Endodermal cell (in vitro differentiated cells): ENCODE measurements around the gene PTPRT. TPM values are rescaled to one million over a fixed set of nuclear protein-coding genes. Genes with fewer than 3 reads are reported as not detected.

ENCODE experiments used
- DNase-seq: peaks from one replicate; pipeline ENCODE4 v3.0.0-alpha.2; 2017
- H3K27ac ChIP-seq: 2 replicates; pipeline ENCODE4 v1.5.1; 2013; ENCODE audit warnings: mild to moderate bottlenecking, low read depth, low read length, moderate library complexity
- H3K27me3 ChIP-seq: 2 replicates; pipeline ENCODE4 v1.6.1; 2013; ENCODE audit warnings: mild to moderate bottlenecking, low read length, moderate library complexity; ENCODE audit not compliant: insufficient read depth, control insufficient read depth, poor library complexity, severe bottlenecking
- H3K36me3 ChIP-seq: 2 replicates; pipeline ENCODE4 v1.7.0; 2013; ENCODE audit warnings: mild to moderate bottlenecking, low read length, moderate library complexity; ENCODE audit not compliant: control insufficient read depth, insufficient read depth
- H3K4me1 ChIP-seq: one replicate; pipeline ENCODE4 v1.7.0; 2013; ENCODE audit warnings: low read length; ENCODE audit not compliant: control insufficient read depth, insufficient read depth
- H3K4me3 ChIP-seq: 2 replicates; pipeline ENCODE4 v1.5.1; 2013; ENCODE audit warnings: mild to moderate bottlenecking, low read length, moderate library complexity
- H3K9ac ChIP-seq: 2 replicates; pipeline ENCODE4 v1.6.1; 2013; ENCODE audit warnings: mild to moderate bottlenecking, low read length, moderate library complexity; ENCODE audit not compliant: poor library complexity, severe bottlenecking; ENCODE audit errors: extremely low read depth
- H3K9me3 ChIP-seq: 2 replicates; pipeline ENCODE4 v1.6.1; 2013; ENCODE audit warnings: mild to moderate bottlenecking, low read length, moderate library complexity; ENCODE audit not compliant: control insufficient read depth
- H3K27ac Mint-ChIP-seq: 2 replicates; pipeline ENCODE4 v1.8.0; 2020; ENCODE audit warnings: mixed read lengths
- H3K27me3 Mint-ChIP-seq: 2 replicates; pipeline ENCODE4 v1.8.0; 2021; ENCODE audit warnings: mild to moderate bottlenecking, mixed read lengths; ENCODE audit not compliant: insufficient read depth
- H3K36me3 Mint-ChIP-seq: 2 replicates; pipeline ENCODE4 v1.8.0; 2020; ENCODE audit warnings: low read depth, mixed read lengths
- H3K4me1 Mint-ChIP-seq: 2 replicates; pipeline ENCODE4 v1.8.0; 2020; ENCODE audit warnings: mixed read lengths
- H3K4me3 Mint-ChIP-seq: 2 replicates; pipeline ENCODE4 v1.8.0; 2020; ENCODE audit warnings: mild to moderate bottlenecking, moderate library complexity, mixed read lengths
- H3K9me3 Mint-ChIP-seq: 2 replicates; pipeline ENCODE4 v1.8.0; 2020; ENCODE audit warnings: mild to moderate bottlenecking, mixed read lengths
- WGBS, 2 experiments: methylation state at CpG; one replicate each; pipeline versions ENCODE4 v1.1.5 to v1.1.7; 2013; ENCODE audit warnings: missing lambda C conversion rate in 2 of 2, mixed read lengths in 1 of 2; ENCODE audit not compliant: insufficient coverage in 1 of 2, insufficient read length in 1 of 2; 5-methylcytosine and 5-hydroxymethylcytosine counted together
- total RNA-seq, 2 donors: library from RNA; stranded (reverse); fragmentation: NEBNext Ultra II Directional in 1 of 2; extraction: Animal tissue kit (Norgen Biotek cat#: 25700) in 1 of 2; gene quantifications; 2 replicates in 1 of 2; 3 replicates in 1 of 2; pipeline ENCODE4 v1.2.1, GENCODE V29; 2021
- TF ChIP-seq, protein P1 (sequence below): fragments of 200-600 bp; sonication (generic); conservative IDR thresholded peaks from 2 replicates; pipeline ENCODE4 v1.5.0; 2021; ENCODE audit warnings: antibody characterized with exemption, mild to moderate bottlenecking

Gene PTPRT
- total RNA-seq, 2 donors from 2014 or later = 2.3 to 2.7 TPM

DNA sequence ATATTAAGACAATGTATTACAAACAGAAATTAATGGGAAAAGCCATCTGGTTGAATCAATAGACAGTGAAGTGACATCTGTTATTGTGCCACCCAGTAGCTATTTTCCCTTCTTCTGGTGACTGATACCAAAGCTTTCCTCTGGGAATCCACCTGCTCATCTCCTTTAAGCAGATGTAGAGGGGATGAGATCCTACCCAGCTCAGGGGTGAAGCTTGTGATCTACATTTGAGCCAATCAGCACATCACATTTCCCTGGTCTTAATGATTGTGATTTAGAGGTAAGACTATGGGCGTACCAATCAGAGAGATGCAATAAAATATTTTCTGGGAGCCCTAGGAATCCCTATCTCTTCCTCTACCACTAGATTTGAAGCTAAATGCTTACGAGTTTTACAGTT lies 782.9 kb downstream of the PTPRT start:
- Mint-ChIP-seq H3K27me3 (no peaks in the 10 kb centered on the region), H3K27ac (no peak overlapping the region), H3K9me3 (no peaks in the 10 kb centered on the region), H3K4me3 (no peak overlapping the region), H3K4me1 (peaks cover 6% of the 10 kb centered on the region), H3K36me3 (no peaks in the 10 kb centered on the region)
- no peaks in the 10 kb centered on the region for H3K4me1 ChIP-seq
- H3K36me3 ChIP-seq = no peaks in the 10 kb centered on the region
- no peak overlapping the region for H3K27ac ChIP-seq
- H3K9ac ChIP-seq = no peak overlapping the region
- DNase-seq = no peak
- no peak overlapping the region for H3K4me3 ChIP-seq
- 91 to 100% methylated on average over 2 of the region's 2 CpGs for WGBS, 2 experiments
- TF ChIP-seq, protein P1, sequence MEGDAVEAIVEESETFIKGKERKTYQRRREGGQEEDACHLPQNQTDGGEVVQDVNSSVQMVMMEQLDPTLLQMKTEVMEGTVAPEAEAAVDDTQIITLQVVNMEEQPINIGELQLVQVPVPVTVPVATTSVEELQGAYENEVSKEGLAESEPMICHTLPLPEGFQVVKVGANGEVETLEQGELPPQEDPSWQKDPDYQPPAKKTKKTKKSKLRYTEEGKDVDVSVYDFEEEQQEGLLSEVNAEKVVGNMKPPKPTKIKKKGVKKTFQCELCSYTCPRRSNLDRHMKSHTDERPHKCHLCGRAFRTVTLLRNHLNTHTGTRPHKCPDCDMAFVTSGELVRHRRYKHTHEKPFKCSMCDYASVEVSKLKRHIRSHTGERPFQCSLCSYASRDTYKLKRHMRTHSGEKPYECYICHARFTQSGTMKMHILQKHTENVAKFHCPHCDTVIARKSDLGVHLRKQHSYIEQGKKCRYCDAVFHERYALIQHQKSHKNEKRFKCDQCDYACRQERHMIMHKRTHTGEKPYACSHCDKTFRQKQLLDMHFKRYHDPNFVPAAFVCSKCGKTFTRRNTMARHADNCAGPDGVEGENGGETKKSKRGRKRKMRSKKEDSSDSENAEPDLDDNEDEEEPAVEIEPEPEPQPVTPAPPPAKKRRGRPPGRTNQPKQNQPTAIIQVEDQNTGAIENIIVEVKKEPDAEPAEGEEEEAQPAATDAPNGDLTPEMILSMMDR = no peak
- peaks cover 10% of the 10 kb centered on the region for H3K9me3 ChIP-seq
- no peaks in the 10 kb centered on the region for H3K27me3 ChIP-seq

DNA sequence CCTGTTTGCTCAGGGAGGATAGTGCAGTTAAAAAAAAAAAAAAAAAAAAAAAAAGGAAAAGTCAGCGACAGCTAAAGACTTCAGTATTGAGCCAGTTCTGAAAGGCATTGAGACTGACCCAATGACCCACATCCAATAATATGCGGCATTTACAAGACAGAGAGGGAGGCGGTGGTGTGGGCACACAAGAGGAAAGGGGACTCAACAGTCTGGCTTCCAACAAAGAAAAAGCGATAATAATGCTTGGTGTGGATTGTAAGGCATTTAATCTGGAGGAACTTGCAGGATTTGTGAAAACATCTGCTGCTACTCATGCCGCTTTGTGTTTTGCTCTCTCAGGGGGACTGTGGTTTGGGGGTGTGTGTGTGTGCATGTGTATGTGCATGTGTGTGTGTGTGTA lies 787.3 kb downstream of the PTPRT start:
- no peak overlapping the region for H3K9ac ChIP-seq
- peaks cover 7% of the 10 kb centered on the region for H3K9me3 ChIP-seq
- no peak for DNase-seq
- Mint-ChIP-seq H3K4me1 (peaks cover 8% of the 10 kb centered on the region), H3K27ac (no peak overlapping the region), H3K9me3 (no peaks in the 10 kb centered on the region), H3K36me3 (no peaks in the 10 kb centered on the region), H3K27me3 (no peaks in the 10 kb centered on the region), H3K4me3 (no peak overlapping the region)
- no peak overlapping the region for H3K27ac ChIP-seq
- H3K36me3 ChIP-seq = no peaks in the 10 kb centered on the region
- 68 to 77% methylated on average over 3 to 5 of the region's 5 CpGs for WGBS, 2 experiments
- TF ChIP-seq, protein P1 = no peak
- no peaks in the 10 kb centered on the region for H3K27me3 ChIP-seq
- no peak overlapping the region for H3K4me3 ChIP-seq
- no peaks in the 10 kb centered on the region for H3K4me1 ChIP-seq

DNA sequence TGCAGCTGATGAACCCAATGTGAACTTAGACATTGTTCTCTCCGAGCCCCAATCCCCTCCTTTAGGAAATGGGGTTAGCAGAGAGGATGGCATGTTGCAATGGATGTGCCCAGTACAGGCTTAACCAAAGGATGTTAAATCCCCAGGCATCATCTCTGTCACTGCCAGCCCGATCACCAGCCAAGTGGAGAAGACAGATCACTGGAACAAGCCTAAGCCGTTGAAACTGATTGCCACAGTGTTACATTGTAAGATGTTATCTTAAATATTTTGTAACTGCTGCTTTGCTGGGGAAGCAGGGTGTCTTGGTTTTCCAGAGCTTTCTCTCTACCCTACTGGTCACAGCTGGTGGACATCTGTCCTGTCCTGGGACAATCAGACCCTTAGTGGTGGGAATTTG lies 788.1 kb downstream of the PTPRT start:
- peaks cover 13% of the 10 kb centered on the region for H3K9me3 ChIP-seq
- no peaks in the 10 kb centered on the region for H3K4me1 ChIP-seq
- Mint-ChIP-seq H3K27ac (no peak overlapping the region), H3K27me3 (no peaks in the 10 kb centered on the region), H3K4me1 (peaks cover 8% of the 10 kb centered on the region), H3K36me3 (no peaks in the 10 kb centered on the region), H3K4me3 (no peak overlapping the region), H3K9me3 (no peaks in the 10 kb centered on the region)
- no peak overlapping the region for H3K27ac ChIP-seq
- no peak for DNase-seq
- H3K4me3 ChIP-seq = no peak overlapping the region
- 86 to 100% methylated on average over 1 to 3 of the region's 3 CpGs for WGBS, 2 experiments
- no peaks in the 10 kb centered on the region for H3K27me3 ChIP-seq
- TF ChIP-seq, protein P1 = no peak
- H3K36me3 ChIP-seq = no peaks in the 10 kb centered on the region
- H3K9ac ChIP-seq = no peak overlapping the region
